GM21381 (cell line): Measurements from ENCODE around the gene MFAP5.
"Not testable (repeated sequence)": the region's sequence is repeated elsewhere in the genome, so short reads cannot be mapped to it uniquely, and the experiment has no call there.

ENCODE experiments used
- ATAC-seq: cut with Tn5 transposase; IDR thresholded peaks from one replicate; pipeline ENCODE4 v1.9.1; 2021; ENCODE audit warnings: mild to moderate bottlenecking, moderate library complexity; ENCODE audit not compliant: unreplicated experiment

The MFAP5 gene

GRCh38 chr12:8676651-8677050 is 14.0 kb upstream of the MFAP5 start:
- no peak for ATAC-seq

- ATAC-seq = no peak
Observed at GRCh38 chr12:8675591-8676036, 13.0 kb upstream of the MFAP5 start.

DNA sequence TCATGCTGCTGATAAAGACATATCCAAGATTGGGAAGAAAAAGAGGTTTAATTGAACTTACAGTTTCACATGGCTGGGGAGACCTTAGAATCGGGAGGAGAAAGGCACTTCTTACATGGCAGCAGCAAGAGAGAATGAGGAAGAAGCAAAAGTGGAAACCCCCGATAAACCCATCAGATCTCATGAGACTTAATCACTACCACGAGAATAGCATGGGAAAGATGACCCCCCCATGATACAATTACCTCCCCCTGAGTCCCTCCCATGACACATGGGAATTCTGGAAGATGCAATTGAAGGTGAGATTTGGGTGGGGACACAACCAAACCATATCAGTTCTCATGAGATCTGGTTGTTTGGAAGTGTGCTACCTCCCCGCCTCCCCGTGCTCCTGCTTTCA is 9.8 kb upstream of the MFAP5 start:
- no peak for ATAC-seq

- ATAC-seq = no peak
Observed at GRCh38 chr12:8668441-8668840, 5.8 kb upstream of the MFAP5 start.

GRCh38 chr12:8667270-8667669 is 4.6 kb upstream of the MFAP5 start:
- ATAC-seq = no peak

DNA sequence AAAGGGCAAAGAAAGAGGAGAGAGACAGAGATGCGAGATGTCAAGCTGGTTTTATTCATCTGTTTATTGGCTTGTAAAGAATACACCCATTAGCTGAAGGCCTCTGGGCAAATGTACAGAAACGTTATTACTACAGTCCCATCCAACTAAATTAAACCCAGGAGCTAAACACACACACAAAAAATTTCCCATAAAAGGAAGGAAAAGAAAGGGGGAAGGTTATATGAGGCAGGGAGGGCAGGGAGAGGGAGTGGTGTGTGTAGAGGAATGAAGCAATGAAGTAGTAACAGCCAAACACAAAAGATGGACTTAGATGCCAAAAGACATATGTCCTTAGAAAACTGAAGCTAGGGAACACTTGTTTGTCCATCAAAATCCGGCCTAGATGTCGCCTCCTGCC is 3.1 kb upstream of the MFAP5 start:
- ATAC-seq = no peak

DNA sequence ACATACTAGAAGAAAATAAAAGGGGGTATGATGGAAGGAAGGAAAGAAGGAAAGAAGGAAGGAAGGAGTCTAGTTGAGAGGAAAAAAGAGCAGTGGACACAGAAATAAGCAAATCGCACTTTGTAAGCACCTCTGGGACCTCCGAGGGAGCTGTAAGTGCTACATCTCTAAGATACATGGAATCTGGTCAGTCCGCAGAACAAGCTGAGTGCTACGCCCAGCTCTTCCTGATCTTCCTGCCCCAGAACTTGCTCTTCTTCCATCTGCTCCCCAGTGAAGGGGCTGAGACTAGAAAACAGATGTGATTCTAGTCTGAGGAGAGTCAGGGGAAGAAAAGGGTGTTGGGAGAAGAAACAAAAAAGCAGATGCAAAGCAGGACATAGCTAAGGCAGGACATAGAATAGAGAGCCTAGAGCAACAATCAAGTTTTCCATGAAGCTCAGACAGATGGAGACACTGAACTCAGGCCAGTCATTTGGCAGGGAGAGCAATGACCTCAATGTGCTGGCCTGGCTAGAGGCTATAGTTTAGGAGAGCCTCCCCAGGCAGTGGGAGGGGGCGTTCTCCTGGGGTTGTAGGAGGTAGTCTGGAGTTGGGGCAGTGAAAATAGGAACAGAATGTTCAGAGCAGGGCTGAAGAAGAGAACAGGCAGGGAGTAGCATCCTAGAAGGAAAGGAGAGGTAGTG is 1.7 kb upstream of the MFAP5 start:
- no peak for ATAC-seq

- no peak for ATAC-seq
Observed at GRCh38 chr12:8661751-8662150, 875 bp downstream of the MFAP5 start.

GRCh38 chr12:8661016-8661415 is 1.6 kb downstream of the MFAP5 start:
- ATAC-seq = no peak

DNA sequence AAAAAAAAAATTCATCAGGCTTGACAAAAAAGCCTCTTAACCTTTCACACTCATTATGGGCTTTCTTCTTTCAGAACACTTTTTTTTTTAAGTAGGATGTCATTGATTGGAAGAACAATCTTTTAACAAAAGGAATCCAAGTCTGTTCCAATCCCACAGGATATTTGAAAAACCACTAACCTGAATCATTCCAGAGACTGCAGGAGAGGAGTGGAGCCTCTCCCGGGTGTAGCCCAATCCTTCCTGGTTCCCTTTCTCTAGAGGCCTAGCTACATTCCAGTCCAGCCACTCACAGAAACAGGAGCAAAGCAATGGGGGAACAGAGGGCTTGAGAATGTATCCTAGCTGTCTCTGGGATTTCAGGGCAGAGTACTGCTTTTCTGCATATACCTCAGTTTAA is 4.3 kb downstream of the MFAP5 start:
- no peak for ATAC-seq

- no peak for ATAC-seq
Observed at GRCh38 chr12:8655421-8655820, 7.2 kb downstream of the MFAP5 start.

DNA sequence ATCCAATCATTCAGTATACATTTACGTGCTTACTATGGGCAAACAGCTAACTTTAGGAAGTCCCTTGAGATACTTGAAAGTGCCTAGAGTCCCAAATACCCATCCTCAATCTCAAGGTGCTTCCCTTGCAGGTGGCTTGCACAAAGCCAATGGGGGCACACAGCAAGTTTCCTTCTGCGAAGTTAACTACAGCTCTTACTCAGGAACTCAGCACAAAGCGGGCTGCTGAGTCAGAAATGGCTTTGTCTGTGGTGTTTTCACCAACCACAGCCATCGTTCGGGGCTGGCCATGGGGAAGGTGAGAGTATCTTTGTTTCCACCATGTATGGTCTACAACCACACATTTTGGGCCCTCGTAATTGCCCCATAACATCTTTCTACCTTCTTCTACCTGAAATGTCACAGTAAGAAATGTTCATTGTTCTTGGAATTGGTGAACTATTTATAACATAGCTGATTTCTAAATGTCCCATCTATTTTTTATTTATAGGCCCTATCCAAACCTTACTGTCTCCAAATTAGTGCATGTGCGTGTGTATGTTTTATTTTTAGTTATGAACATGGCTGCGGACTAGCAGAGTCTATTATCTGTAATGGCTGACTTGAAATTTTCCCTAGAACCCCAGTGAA is 13.9 kb downstream of the MFAP5 start:
- peak; percentile 65 for ATAC-seq

- ATAC-seq = no peak
Observed at GRCh38 chr12:8647968-8648367, 14.7 kb downstream of the MFAP5 start.

GRCh38 chr12:8644345-8645248 is 18.0 kb downstream of the MFAP5 start:
- ATAC-seq = peak; percentile 58

DNA sequence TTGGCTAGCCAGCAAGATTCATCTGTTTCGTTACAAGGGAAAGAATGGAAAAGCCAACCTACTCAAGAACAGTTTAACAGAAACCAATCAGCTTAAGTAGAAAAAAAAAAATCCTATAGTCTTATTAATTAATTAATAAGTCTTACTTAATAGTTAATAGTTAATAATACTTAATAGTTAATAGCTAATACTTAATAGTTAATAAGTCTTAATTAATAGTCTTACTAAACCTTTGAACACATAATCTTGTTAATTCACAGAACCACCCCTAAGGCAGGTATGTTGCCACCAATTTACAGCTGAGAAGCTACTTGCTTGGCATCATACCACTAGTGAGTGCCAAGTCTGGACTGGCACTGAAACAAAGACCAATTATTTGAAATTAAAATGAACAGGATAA is 19.9 kb downstream of the MFAP5 start:
- ATAC-seq = no peak

DNA sequence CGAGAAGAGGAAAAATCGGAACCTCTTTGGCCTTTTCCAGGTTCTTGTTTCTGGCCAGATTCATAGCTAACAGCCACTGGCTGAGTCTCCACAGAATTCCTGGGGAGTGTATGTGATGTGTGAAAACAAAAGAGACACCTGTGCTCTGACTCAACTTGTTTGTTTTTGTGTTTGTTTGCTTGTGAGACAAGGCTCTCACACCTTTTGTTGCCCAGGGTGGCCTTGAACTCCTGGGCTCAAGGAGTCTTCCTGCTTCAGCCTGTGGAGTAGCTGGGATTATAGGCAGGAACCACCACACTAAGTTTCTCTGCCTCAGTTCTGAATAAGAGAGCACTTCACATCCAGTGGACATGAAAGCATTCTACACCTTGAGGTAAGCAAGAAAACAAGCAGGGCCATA is 22.7 kb downstream of the MFAP5 start:
- no peak for ATAC-seq

GRCh38 chr12:8638951-8639350 is 23.7 kb downstream of the MFAP5 start:
- no peak for ATAC-seq

GRCh38 chr12:8637666-8638065 is 25.0 kb downstream of the MFAP5 start:
- no peak for ATAC-seq

GRCh38 chr12:8637244-8637643 is 25.4 kb downstream of the MFAP5 start:
- ATAC-seq = no peak

DNA sequence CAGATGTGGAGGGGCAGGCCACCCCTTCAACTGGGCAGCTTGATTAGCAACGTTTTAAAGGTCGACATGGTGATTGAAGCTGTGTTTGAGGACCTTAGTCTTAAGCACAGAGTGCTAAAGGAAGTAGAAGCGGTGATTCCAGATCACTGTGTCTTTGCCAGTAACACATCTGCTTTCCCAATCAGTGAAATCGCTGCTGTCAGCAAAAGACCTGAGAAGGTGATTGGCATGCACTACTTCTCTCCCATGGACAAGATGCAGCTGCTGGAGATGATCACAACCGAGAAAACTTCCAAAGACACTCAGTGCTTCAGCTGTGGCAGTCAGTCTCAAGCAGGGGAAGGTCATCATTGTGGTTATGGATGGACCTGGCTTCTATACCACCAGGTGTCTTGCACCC is 26.0 kb downstream of the MFAP5 start:
- no peak for ATAC-seq

DNA sequence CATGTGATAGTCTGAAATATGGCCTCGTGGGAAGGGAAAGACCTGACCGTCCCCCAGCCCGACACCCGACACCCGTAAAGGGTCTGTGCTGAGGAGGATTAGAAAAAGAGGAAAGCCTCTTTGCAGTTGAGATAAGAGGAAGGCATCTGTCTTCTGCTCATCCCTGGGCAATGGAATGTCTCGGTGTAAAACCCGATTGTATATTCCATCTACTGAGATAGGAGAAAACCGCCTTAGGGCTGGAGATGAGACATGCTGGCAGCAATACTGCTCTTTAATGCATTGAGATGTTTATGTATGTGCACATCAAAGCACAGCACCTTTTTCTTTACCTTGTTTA is 26.6 kb downstream of the MFAP5 start:
- ATAC-seq = not testable (repeated sequence)
